B cell (primary cell): ENCODE results near the gene NDC1. TPM values are rescaled to one million over a fixed set of nuclear protein-coding genes. Genes with fewer than 3 reads are reported as not detected.

Experiments used
- ATAC-seq: fragments of 200-7000 bp; cut with Tn5 transposase; one replicate; pipeline ENCODE4 v1.10.0; 2021; ENCODE audit warnings: low read depth, mild to moderate bottlenecking, moderate number of reproducible peaks, moderate library complexity
- CTCF ChIA-PET: fragments of 350-600 bp; sonication (Branson Sonifier 250); formaldehyde crosslinking; loops from one replicate; lab custom pipeline; 2021; ENCODE audit warnings: antibody characterized with exemption, inconsistent platforms; lab: Charles Lee
- POLR2A ChIA-PET: fragments of 350-600 bp; sonication (Branson Sonifier 250); formaldehyde crosslinking; loops from one replicate; lab custom pipeline; 2021; ENCODE audit warnings: antibody characterized with exemption; lab: Charles Lee
- DNase-seq: peaks from one replicate; pipeline ENCODE4 v3.0.0; 2013
- H2AFZ ChIP-seq: 2 replicates; pipeline ENCODE4 v1.6.1; 2012; ENCODE audit warnings: mild to moderate bottlenecking, low read depth, low read length; ENCODE audit not compliant: insufficient read depth, poor library complexity, severe bottlenecking
- H3K27ac ChIP-seq, 2 donors: 1 replicate in 1 of 2; 2 replicates in 1 of 2; pipeline ENCODE4 v1.5.1; 2012 to 2013; ENCODE audit warnings: low read length in 2 of 2, mild to moderate bottlenecking in 2 of 2, moderate library complexity in 1 of 2
- H3K27me3 ChIP-seq, 4 experiments: fragments of 200-600 bp in 1 of 4; sonication (generic) in 1 of 4; replicated peaks in 1 of 4; 1 replicate in 2 of 4; 2 replicates in 2 of 4; pipeline versions ENCODE4 v1.6.1 to v1.7.0; 2013 to 2016; ENCODE audit warnings: low read length in 3 of 4, mild to moderate bottlenecking in 2 of 4, mixed read lengths in 1 of 4, moderate library complexity in 1 of 4; ENCODE audit not compliant: insufficient read depth in 4 of 4, control insufficient read depth in 3 of 4; ENCODE audit errors: control extremely low read depth in 1 of 4
- H3K36me3 ChIP-seq, 2 experiments: replicated peaks in 1 of 2; 1 replicate in 1 of 2; 2 replicates in 1 of 2; pipeline versions ENCODE4 v1.6.1 to v1.7.1; 2013; ENCODE audit warnings: low read length in 1 of 2; ENCODE audit not compliant: insufficient read depth in 2 of 2, control insufficient read depth in 1 of 2; ENCODE audit errors: control extremely low read depth in 1 of 2, extremely low read depth in 1 of 2
- H3K4me1 ChIP-seq, 2 donors: fragments of 200-600 bp in 1 of 2; sonication (generic) in 1 of 2; 1 replicate in 1 of 2; 2 replicates in 1 of 2; pipeline versions ENCODE4 v1.5.1 to v1.6.1; 2013 to 2017; ENCODE audit warnings: low read length in 2 of 2; ENCODE audit not compliant: control insufficient read depth in 2 of 2, insufficient read depth in 2 of 2
- H3K4me2 ChIP-seq: replicated peaks from 2 replicates; pipeline ENCODE3; 2012; ENCODE audit warnings: mild to moderate bottlenecking, low read depth, low read length; ENCODE audit not compliant: poor library complexity, severe bottlenecking
- H3K4me3 ChIP-seq, 5 experiments: fragments of 200-600 bp in 1 of 5; sonication (generic) in 1 of 5; 1 replicate in 3 of 5; 2 replicates in 2 of 5; pipeline versions ENCODE4 v1.5.1 to v1.7.0; 2011 to 2016; ENCODE audit warnings: low read length in 4 of 5, mild to moderate bottlenecking in 4 of 5, low read depth in 2 of 5, control low read depth in 1 of 5, moderate library complexity in 1 of 5; ENCODE audit not compliant: insufficient read depth in 1 of 5; ENCODE audit errors: control extremely low read depth in 1 of 5, extremely low read depth in 1 of 5
- H3K79me2 ChIP-seq: fragments of 200-600 bp; sonication (generic); one replicate; pipeline ENCODE4 v1.6.0; 2016; ENCODE audit warnings: low read length; ENCODE audit not compliant: control insufficient read depth, insufficient read depth
- H3K9ac ChIP-seq: fragments of 200-600 bp; sonication (generic); 2 replicates; pipeline ENCODE4 v1.6.1; 2017; ENCODE audit warnings: mild to moderate bottlenecking, low read length, moderate library complexity
- H3K9me3 ChIP-seq, 3 donors: one replicate each; pipeline versions ENCODE4 v1.6.1 to v1.7.1; 2013; ENCODE audit warnings: low read length in 2 of 3; ENCODE audit not compliant: control insufficient read depth in 2 of 3, insufficient read depth in 1 of 3; ENCODE audit errors: control extremely low read depth in 1 of 3
- H4K20me1 ChIP-seq: 2 replicates; pipeline ENCODE4 v1.6.0; 2012; ENCODE audit warnings: mild to moderate bottlenecking, low read length; ENCODE audit not compliant: insufficient read depth, control insufficient read depth, poor library complexity, severe bottlenecking
- H3K27ac Mint-ChIP-seq: one replicate; pipeline ENCODE4 v1.8.0; 2021; ENCODE audit warnings: mixed read lengths
- H3K27me3 Mint-ChIP-seq: one replicate; pipeline ENCODE4 v1.8.0; 2021; ENCODE audit warnings: mixed read lengths
- H3K4me1 Mint-ChIP-seq: one replicate; pipeline ENCODE4 v1.8.0; 2021; ENCODE audit warnings: mixed read lengths
- H3K4me3 Mint-ChIP-seq: one replicate; pipeline ENCODE4 v1.8.0; 2021; ENCODE audit warnings: mixed read lengths
- H3K9me3 Mint-ChIP-seq: one replicate; pipeline ENCODE4 v1.8.0; 2022; ENCODE audit warnings: mixed read lengths; ENCODE audit not compliant: insufficient read depth
- CTCF ChIP-seq: fragments of 200-600 bp; IDR thresholded peaks from one replicate; pipeline ENCODE4 v1.8.0; 2022; ENCODE audit warnings: antibody characterized with exemption, mild to moderate bottlenecking
- EZH2 ChIP-seq: IDR thresholded peaks from 2 replicates; pipeline ENCODE4 v1.6.1; 2012; ENCODE audit warnings: borderline replicate concordance, low read depth, mild to moderate bottlenecking, moderate library complexity, low read length; ENCODE audit not compliant: insufficient read depth, poor library complexity, severe bottlenecking
- WGBS: methylation state at CpG from one replicate; pipeline ENCODE4 v1.1.5; 2013; ENCODE audit warnings: missing lambda C conversion rate; ENCODE audit not compliant: insufficient coverage; 5-methylcytosine and 5-hydroxymethylcytosine counted together
- intact Hi-C: fragments of 100-400 bp; cut with micrococcal nuclease; formaldehyde crosslinking; loops from one replicate; pipeline ENCODE4 v1.10.0; 2022
- polyA plus RNA-seq: library from polyadenylated mRNA; depleted of rRNA; stranded (reverse); fragments of >200 nt; gene quantifications from 2 replicates; pipeline ENCODE4 v1.2.3, GENCODE V29; 2012
- total RNA-seq, 2 donors: library from RNA; stranded (reverse); fragments of 120-200 nt in 1 of 2; gene quantifications; 1 replicate in 1 of 2; 2 replicates in 1 of 2; pipeline versions ENCODE4 v1.2.3 to v1.2.4, GENCODE V29; 2013 to 2022

NDC1 gene
- total and polyA plus RNA-seq, 2 donors (not counting 1 experiment from before 2014, with no cell fraction given) = 5.0 to 12.0 TPM

GRCh38 chr1:53838654-53838974, 518 bp upstream of the NDC1 start:
- Histone ChIP-seq H3K9ac (peak overlapping the region; percentile 84), H3K4me3 (peak overlapping the region; percentile 66 to 95 (median 90)), H3K4me1 (peaks cover 11 to 14% of the 10 kb centered on the region in 2 donors), H3K36me3 (no peaks in the 10 kb centered on the region), H3K9me3 (peaks cover 0 to 12% (median 2%) of the 10 kb centered on the region in 3 donors), H2AFZ (peak overlapping the region; percentile 93), H3K4me2 (peak overlapping the region; percentile 89), H4K20me1 (peaks cover 3% of the 10 kb centered on the region), H3K27me3 (no peaks in the 10 kb centered on the region), H3K27ac (peak overlapping the region; percentile 91 to 95), H3K79me2 (peaks cover 41% of the 10 kb centered on the region)
- peaks cover 35% of the 10 kb centered on the region for H3K4me1 Mint-ChIP-seq
- intact Hi-C loops = loop anchor here (1.0 to 5.0 kb wide), 7 partner anchors 51 to 1049 kb away; partner anchors contain the start of genes CYB5RL, CZIB, DHCR24 and MRPL37
- H3K9me3 Mint-ChIP-seq = peaks cover 4% of the 10 kb centered on the region
- ChIA-PET CTCF (interaction anchor here (0.7 kb wide), 1 partner anchor 23 kb away, joined by 3 read pairs; no protein-coding TSS in a partner anchor), POLR2A (interaction anchor here (1.6 kb wide), 1 partner anchor 107 kb away, joined by 8 read pairs; the partner anchor contains the start of genes IFT25 and LRRC42)
- no peaks in the 10 kb centered on the region for H3K27me3 Mint-ChIP-seq
- no peak for DNase-seq
- H3K4me3 Mint-ChIP-seq = peak overlapping the region; percentile 100
- no CpG with 5 or more reads among the region's 2 CpGs for WGBS
- peak overlapping the region; percentile 99 for H3K27ac Mint-ChIP-seq
- TF ChIP-seq CTCF (no peak), EZH2 (no peak)
- ATAC-seq = no peak

- POLR2A ChIA-PET = interaction anchor here (1.6 kb wide), 1 partner anchor 108 kb away, joined by 8 read pairs; the partner anchor contains the start of genes IFT25 and LRRC42
- H3K4me1 Mint-ChIP-seq = peaks cover 35% of the 10 kb centered on the region
- Histone ChIP-seq H3K36me3 (no peaks in the 10 kb centered on the region), H3K4me3 (peak overlapping the region; percentile 66 to 95 (median 90)), H3K9me3 (peaks cover 0 to 9% (median 2%) of the 10 kb centered on the region in 3 donors), H2AFZ (peak overlapping the region; percentile 93), H3K27ac (peak overlapping the region in 1 of 2 donors; percentile 95), H3K4me1 (peaks cover 11 to 14% of the 10 kb centered on the region in 2 donors), H4K20me1 (peaks cover 3% of the 10 kb centered on the region), H3K79me2 (peaks cover 47% of the 10 kb centered on the region), H3K27me3 (no peaks in the 10 kb centered on the region), H3K9ac (peak overlapping the region; percentile 84), H3K4me2 (peak overlapping the region; percentile 89)
- intact Hi-C loops = loop anchor here (5.0 kb wide), 2 partner anchors 615 to 1050 kb away; partner anchors contain the start of genes CZIB and DHCR24
- no peak for ATAC-seq
- H3K9me3 Mint-ChIP-seq = peaks cover 2% of the 10 kb centered on the region
- peak overlapping the region; percentile 99 for H3K27ac Mint-ChIP-seq
- 0% methylated on average over 3 of the region's 5 CpGs for WGBS
- CTCF ChIA-PET = no interaction called here
- peak overlapping the region; percentile 100 for H3K4me3 Mint-ChIP-seq
- no peak for DNase-seq
- TF ChIP-seq CTCF (no peak), EZH2 (no peak)
- no peaks in the 10 kb centered on the region for H3K27me3 Mint-ChIP-seq
Measured at GRCh38 chr1:53837646-53837923, 511 bp downstream of the NDC1 start.
